ENCODE data around the gene EIF4G3. TPM values are rescaled to one million over a fixed set of nuclear protein-coding genes. Genes with fewer than 3 reads are reported as not detected.

The EIF4G3 gene
- total RNA-seq, 1 donor from 2014 or later, result 81.3 TPM

DNA sequence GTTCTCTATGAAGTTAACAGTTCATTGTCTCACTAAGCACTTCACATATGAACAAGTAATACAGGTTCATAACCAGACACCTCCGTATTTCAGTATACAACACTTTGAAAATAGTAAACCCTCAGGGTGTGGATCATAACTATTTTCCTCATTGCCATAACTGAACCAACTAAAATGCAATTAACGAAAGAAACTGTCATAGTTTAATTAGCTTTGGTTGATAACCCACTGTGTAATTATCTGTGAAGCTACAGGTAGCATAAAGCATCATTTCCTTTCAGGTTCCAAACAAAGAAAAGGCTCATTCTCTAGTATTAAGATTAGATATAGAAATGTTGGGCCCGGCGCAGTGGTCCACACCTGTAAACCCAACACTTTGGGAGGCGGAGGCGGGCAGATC lies 58.5 kb downstream of the EIF4G3 start:
- Mint-ChIP-seq H3K4me3 (no peak overlapping the region), H3K27ac (no peak overlapping the region), H3K36me3 (ENCODE audit: low read depth) (peaks cover 20% of the 10 kb centered on the region), H3K27me3 (no peaks in the 10 kb centered on the region), H3K4me1 (peaks cover 12% of the 10 kb centered on the region), H3K9me3 (no peaks in the 10 kb centered on the region)
- intact Hi-C loops (cut with micrococcal nuclease), result no loop called here
- ATAC-seq (ENCODE audit: low read depth) (no peak), DNase-seq (no peak)
- TF ChIP-seq, protein P1, sequence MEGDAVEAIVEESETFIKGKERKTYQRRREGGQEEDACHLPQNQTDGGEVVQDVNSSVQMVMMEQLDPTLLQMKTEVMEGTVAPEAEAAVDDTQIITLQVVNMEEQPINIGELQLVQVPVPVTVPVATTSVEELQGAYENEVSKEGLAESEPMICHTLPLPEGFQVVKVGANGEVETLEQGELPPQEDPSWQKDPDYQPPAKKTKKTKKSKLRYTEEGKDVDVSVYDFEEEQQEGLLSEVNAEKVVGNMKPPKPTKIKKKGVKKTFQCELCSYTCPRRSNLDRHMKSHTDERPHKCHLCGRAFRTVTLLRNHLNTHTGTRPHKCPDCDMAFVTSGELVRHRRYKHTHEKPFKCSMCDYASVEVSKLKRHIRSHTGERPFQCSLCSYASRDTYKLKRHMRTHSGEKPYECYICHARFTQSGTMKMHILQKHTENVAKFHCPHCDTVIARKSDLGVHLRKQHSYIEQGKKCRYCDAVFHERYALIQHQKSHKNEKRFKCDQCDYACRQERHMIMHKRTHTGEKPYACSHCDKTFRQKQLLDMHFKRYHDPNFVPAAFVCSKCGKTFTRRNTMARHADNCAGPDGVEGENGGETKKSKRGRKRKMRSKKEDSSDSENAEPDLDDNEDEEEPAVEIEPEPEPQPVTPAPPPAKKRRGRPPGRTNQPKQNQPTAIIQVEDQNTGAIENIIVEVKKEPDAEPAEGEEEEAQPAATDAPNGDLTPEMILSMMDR (IDR thresholded peaks at IDR 0.05), result no peak
- ChIA-PET CTCF (interaction anchor here (1.4 kb wide), 1 partner anchor 77 kb away, joined by 3 read pairs; no protein-coding TSS in a partner anchor), POLR2A (interaction anchor here (0.7 kb wide), 1 partner anchor 246 kb away, joined by 6 read pairs; no protein-coding TSS in a partner anchor)

DNA sequence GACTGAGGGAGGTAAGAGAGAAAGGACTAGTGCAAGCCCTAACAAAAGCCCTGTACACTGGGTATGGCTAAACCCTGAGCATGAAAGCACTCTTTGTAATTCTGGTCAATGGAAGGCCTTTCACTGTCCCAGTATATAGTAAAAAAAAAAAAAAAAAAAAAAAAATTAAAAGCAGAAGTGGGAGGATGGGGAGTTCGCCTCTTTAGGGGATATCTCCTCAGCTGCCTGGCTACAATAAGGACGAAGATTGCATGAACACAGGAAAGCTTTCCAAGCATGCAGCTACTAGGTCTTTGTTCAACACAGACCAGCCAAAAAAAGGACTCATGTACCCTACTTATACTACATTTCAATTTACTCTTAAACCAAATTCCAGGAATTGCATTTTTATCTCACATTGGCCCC lies 59.1 kb downstream of the EIF4G3 start:
- peaks cover 12% of the 10 kb centered on the region for H3K4me1 Mint-ChIP-seq
- ChIA-PET POLR2A (interaction anchor here (0.6 to 0.7 kb wide), 2 partner anchors 245 to 276 kb away, joined by 5 to 6 read pairs; no protein-coding TSS in a partner anchor), CTCF (interaction anchor here (1.4 kb wide), 1 partner anchor 78 kb away, joined by 3 read pairs; no protein-coding TSS in a partner anchor)
- TF ChIP-seq, protein P1 (IDR thresholded peaks at IDR 0.05), result no peak
- intact Hi-C loops (cut with micrococcal nuclease), result no loop called here
- H3K36me3 Mint-ChIP-seq (ENCODE audit: low read depth), result peaks cover 16% of the 10 kb centered on the region
- no peak for ATAC-seq (ENCODE audit: low read depth)
- H3K27ac Mint-ChIP-seq, result no peak overlapping the region
- no peaks in the 10 kb centered on the region for H3K27me3 Mint-ChIP-seq
- no peak for DNase-seq
- no peak overlapping the region for H3K4me3 Mint-ChIP-seq
- H3K9me3 Mint-ChIP-seq, result no peaks in the 10 kb centered on the region

DNA sequence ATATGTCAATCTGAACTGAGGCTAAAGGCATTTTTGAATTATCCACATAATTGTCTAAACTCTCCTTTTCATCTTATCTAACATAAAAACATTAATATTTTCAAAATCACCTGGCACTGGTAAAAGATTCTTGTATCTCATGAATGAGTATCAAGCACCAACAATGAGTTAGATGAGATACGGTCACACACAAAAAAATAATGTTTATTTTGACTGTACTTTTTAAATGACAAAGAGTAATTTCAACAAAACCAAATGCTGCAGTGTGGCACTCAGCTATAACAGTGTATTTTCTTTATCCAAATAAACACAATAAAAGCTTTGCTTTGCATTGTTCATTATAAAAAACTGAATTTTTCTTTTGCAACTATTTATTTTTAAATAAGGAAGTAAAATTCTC lies 59.5 kb downstream of the EIF4G3 start:
- no peak overlapping the region for H3K4me3 Mint-ChIP-seq
- intact Hi-C loops (cut with micrococcal nuclease), result no loop called here
- no peaks in the 10 kb centered on the region for H3K27me3 Mint-ChIP-seq
- H3K27ac Mint-ChIP-seq, result no peak overlapping the region
- peaks cover 12% of the 10 kb centered on the region for H3K36me3 Mint-ChIP-seq (ENCODE audit: low read depth)
- no peak for DNase-seq
- no peak for ATAC-seq (ENCODE audit: low read depth)
- CTCF ChIA-PET, result no interaction called here
- no peaks in the 10 kb centered on the region for H3K9me3 Mint-ChIP-seq
- peaks cover 12% of the 10 kb centered on the region for H3K4me1 Mint-ChIP-seq
- TF ChIP-seq, protein P1 (IDR thresholded peaks at IDR 0.05), result no peak
- POLR2A ChIA-PET, result interaction anchor here (0.6 kb wide), 1 partner anchor 276 kb away, joined by 5 read pairs; no protein-coding TSS in a partner anchor

DNA sequence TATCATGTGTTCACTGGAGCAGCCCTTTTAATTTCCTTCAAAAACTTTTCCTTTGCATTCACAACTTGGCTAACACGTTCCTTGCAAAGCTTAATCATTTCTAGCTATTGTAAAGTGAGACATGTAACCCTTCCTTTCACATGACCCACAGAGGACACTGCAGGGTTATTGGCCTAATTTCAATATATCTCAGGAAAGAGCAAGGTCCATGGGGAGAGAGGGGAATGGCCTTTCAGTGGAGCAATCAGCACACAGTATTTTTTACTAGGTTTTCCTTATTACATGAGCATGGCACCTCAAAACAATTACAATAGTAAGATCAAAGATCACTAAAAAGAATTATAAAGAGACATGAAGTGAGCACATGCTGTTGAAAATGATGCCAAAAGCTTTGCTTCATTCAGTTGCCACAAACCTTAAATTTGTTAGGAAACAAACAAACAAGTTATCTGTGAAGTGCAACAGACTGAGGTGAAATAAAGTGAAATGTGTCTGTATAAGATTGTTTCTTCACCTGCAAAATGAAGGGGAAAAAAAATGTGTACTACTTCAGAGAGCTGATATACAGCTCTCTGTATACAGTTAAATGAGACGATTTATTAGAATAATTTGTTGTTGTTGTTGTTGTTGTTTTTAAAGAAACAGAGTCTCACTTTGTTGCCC lies 61.5 kb downstream of the EIF4G3 start:
- CTCF ChIA-PET, result no interaction called here

DNA sequence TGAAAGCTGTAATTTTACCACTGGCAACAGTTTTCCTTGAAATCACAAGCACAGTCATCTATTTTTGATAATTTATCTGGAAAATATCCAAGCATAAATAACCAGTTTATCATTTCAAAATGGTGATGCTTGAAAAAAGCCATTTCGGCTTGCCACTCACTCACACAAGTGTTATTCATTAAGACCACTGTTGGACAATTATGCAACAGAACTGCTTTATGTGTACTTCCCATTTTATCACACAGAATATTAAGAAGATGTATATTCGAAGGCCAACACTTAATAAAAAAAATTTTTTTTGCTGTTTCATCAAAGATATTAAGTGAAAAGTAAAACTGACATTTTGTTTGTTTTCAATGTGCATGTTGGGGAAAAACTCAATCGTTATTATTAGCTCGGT lies 62.3 kb downstream of the EIF4G3 start:
- no peak overlapping the region for H3K4me3 Mint-ChIP-seq
- CTCF ChIA-PET, result no interaction called here
- H3K27ac Mint-ChIP-seq, result no peak overlapping the region
- H3K27me3 Mint-ChIP-seq, result no peaks in the 10 kb centered on the region
- TF ChIP-seq, protein P1 (IDR thresholded peaks at IDR 0.05), result no peak
- H3K9me3 Mint-ChIP-seq, result no peaks in the 10 kb centered on the region
- intact Hi-C loops (cut with micrococcal nuclease), result no loop called here
- no peak for DNase-seq
- peaks cover 12% of the 10 kb centered on the region for H3K4me1 Mint-ChIP-seq
- no peak for ATAC-seq (ENCODE audit: low read depth)
- POLR2A ChIA-PET, result no interaction called here
- peaks cover 14% of the 10 kb centered on the region for H3K36me3 Mint-ChIP-seq (ENCODE audit: low read depth)

More for the DNA sequence above, 61.5 kb downstream of the EIF4G3 start:
- H3K4me1 Mint-ChIP-seq, result peaks cover 12% of the 10 kb centered on the region
- H3K27me3 Mint-ChIP-seq, result no peaks in the 10 kb centered on the region
- TF ChIP-seq, protein P1 (IDR thresholded peaks at IDR 0.05), result no peak
- no peak overlapping the region for H3K27ac Mint-ChIP-seq
- DNase-seq (no peak), ATAC-seq (ENCODE audit: low read depth) (no peak)
- intact Hi-C loops (cut with micrococcal nuclease), result no loop called here
- POLR2A ChIA-PET, result interaction anchor here (0.6 kb wide), 1 partner anchor 88 kb away, joined by 5 read pairs; no protein-coding TSS in a partner anchor
- no peaks in the 10 kb centered on the region for H3K9me3 Mint-ChIP-seq
- H3K4me3 Mint-ChIP-seq, result no peak overlapping the region
- H3K36me3 Mint-ChIP-seq (ENCODE audit: low read depth), result peaks cover 14% of the 10 kb centered on the region
